CD14-positive monocyte (primary cell): Measurements from ENCODE around the gene CYB5D1. TPM values are rescaled to one million over a fixed set of nuclear protein-coding genes. Genes with fewer than 3 reads are reported as not detected.

Source experiments
- DNase-seq, 3 donors: peaks; one replicate each; pipeline ENCODE4 v3.0.0-alpha.2; 2011 to 2022
- H2AFZ ChIP-seq: 2 replicates; pipeline ENCODE4 v1.6.0; 2012; ENCODE audit warnings: mild to moderate bottlenecking, low read depth, low read length, inconsistent platforms; ENCODE audit not compliant: insufficient read depth, poor library complexity, severe bottlenecking
- H3K27ac ChIP-seq, 2 donors: 1 replicate in 1 of 2; 2 replicates in 1 of 2; pipeline ENCODE4 v1.5.1; 2012 to 2013; ENCODE audit warnings: low read length in 2 of 2, control low read depth in 1 of 2, inconsistent platforms in 1 of 2, low read depth in 1 of 2, mild to moderate bottlenecking in 1 of 2
- H3K27me3 ChIP-seq, 2 donors: one replicate each; pipeline versions ENCODE4 v1.6.0 to v1.6.1; 2011 to 2013; ENCODE audit warnings: low read length in 2 of 2; ENCODE audit not compliant: control insufficient read depth in 2 of 2, insufficient read depth in 2 of 2
- H3K36me3 ChIP-seq, 2 donors: replicated peaks in 1 of 2; 1 replicate in 1 of 2; 2 replicates in 1 of 2; pipeline versions ENCODE4 v1.5.1 to v1.6.1; 2012 to 2013; ENCODE audit warnings: low read length in 2 of 2, control low read depth in 1 of 2, inconsistent platforms in 1 of 2, mild to moderate bottlenecking in 1 of 2; ENCODE audit not compliant: insufficient read depth in 2 of 2, control insufficient read depth in 1 of 2
- H3K4me1 ChIP-seq, 2 donors: 1 replicate in 1 of 2; 2 replicates in 1 of 2; pipeline versions ENCODE4 v1.5.1 to v1.6.1; 2012 to 2013; ENCODE audit warnings: low read length in 2 of 2, control low read depth in 1 of 2, inconsistent platforms in 1 of 2, mild to moderate bottlenecking in 1 of 2, moderate library complexity in 1 of 2; ENCODE audit not compliant: insufficient read depth in 2 of 2, control insufficient read depth in 1 of 2
- H3K4me2 ChIP-seq: replicated peaks from 2 replicates; pipeline ENCODE3; 2012; ENCODE audit warnings: low read length, moderate library complexity, mild to moderate bottlenecking; ENCODE audit not compliant: poor library complexity, severe bottlenecking; ENCODE audit errors: extremely low read depth
- H3K4me3 ChIP-seq, 3 experiments: fragments of 200-600 bp in 1 of 3; sonication (generic) in 1 of 3; replicated peaks in 1 of 3; 1 replicate in 2 of 3; 2 replicates in 1 of 3; pipeline ENCODE4 v1.5.1; 2011 to 2013; ENCODE audit warnings: low read length in 3 of 3, mild to moderate bottlenecking in 3 of 3, control low read depth in 2 of 3, low read depth in 2 of 3, inconsistent platforms in 1 of 3, moderate library complexity in 1 of 3
- H3K79me2 ChIP-seq: 2 replicates; pipeline ENCODE4 v1.6.0; 2012; ENCODE audit warnings: mild to moderate bottlenecking, control low read depth, inconsistent platforms, low read length, moderate library complexity; ENCODE audit not compliant: insufficient read depth
- H3K9ac ChIP-seq: 2 replicates; pipeline ENCODE4 v1.6.0; 2017; ENCODE audit warnings: low read length, mild to moderate bottlenecking; ENCODE audit not compliant: insufficient read depth, poor library complexity, severe bottlenecking
- H3K9me3 ChIP-seq, 2 donors: replicated peaks in 1 of 2; 1 replicate in 1 of 2; 2 replicates in 1 of 2; pipeline versions ENCODE4 v1.5.1 to v1.6.1; 2012 to 2013; ENCODE audit warnings: low read length in 2 of 2, control low read depth in 1 of 2; ENCODE audit not compliant: control insufficient read depth in 1 of 2, insufficient read depth in 1 of 2
- H4K20me1 ChIP-seq: 2 replicates; pipeline ENCODE4 v1.6.0; 2012; ENCODE audit warnings: mild to moderate bottlenecking, low read length, control low read depth, moderate library complexity; ENCODE audit not compliant: insufficient read depth
- H3K27ac Mint-ChIP-seq, 7 donors: one replicate each; pipeline ENCODE4 v1.8.0; 2020; ENCODE audit warnings: mild to moderate bottlenecking in 7 of 7, mixed read lengths in 7 of 7, moderate library complexity in 6 of 7, inconsistent platforms in 2 of 7
- H3K27me3 Mint-ChIP-seq, 3 donors: one replicate each; pipeline ENCODE4 v1.8.0; 2021 to 2022; ENCODE audit warnings: low read depth in 3 of 3, mild to moderate bottlenecking in 3 of 3, mixed read lengths in 3 of 3, moderate library complexity in 3 of 3, inconsistent platforms in 1 of 3
- H3K36me3 Mint-ChIP-seq, 2 donors: one replicate each; pipeline ENCODE4 v1.8.0; 2020; ENCODE audit warnings: mixed read lengths in 2 of 2, inconsistent platforms in 1 of 2, mild to moderate bottlenecking in 1 of 2
- H3K4me1 Mint-ChIP-seq: one replicate; pipeline ENCODE4 v1.8.0; 2020; ENCODE audit warnings: mild to moderate bottlenecking, mixed read lengths
- H3K4me3 Mint-ChIP-seq, 2 donors: one replicate each; pipeline ENCODE4 v1.8.0; 2020; ENCODE audit warnings: mild to moderate bottlenecking in 2 of 2, mixed read lengths in 2 of 2, moderate library complexity in 1 of 2
- H3K9me3 Mint-ChIP-seq, 7 donors: one replicate each; pipeline ENCODE4 v1.8.0; 2020 to 2022; ENCODE audit warnings: mixed read lengths in 7 of 7, mild to moderate bottlenecking in 6 of 7, moderate library complexity in 6 of 7, inconsistent platforms in 2 of 7
- WGBS: methylation state at CpG from one replicate; pipeline ENCODE4 v1.1.5; 2013; ENCODE audit warnings: missing lambda C conversion rate; ENCODE audit not compliant: insufficient coverage; 5-methylcytosine and 5-hydroxymethylcytosine counted together
- intact Hi-C, 2 donors: fragments of 100-400 bp; cut with micrococcal nuclease; formaldehyde crosslinking; loops; one replicate each; pipeline versions ENCODE4 v1.15.0 to v1.15.1; 2023
- polyA plus RNA-seq, 3 donors: library from polyadenylated mRNA; depleted of rRNA in 1 of 3; unstranded in 2 of 3; stranded (reverse) in 1 of 3; fragments of 300-500 nt in 2 of 3; fragments of >200 nt in 1 of 3; fragmentation: Illumina TruSeq in 2 of 3; gene quantifications; 1 replicate in 2 of 3; 2 replicates in 1 of 3; pipeline ENCODE4 v1.2.3, GENCODE V29; 2012 to 2021
- TF ChIP-seq, protein P1 (sequence below): fragments of 200-600 bp; IDR thresholded peaks from one replicate; pipeline ENCODE4 v1.8.0; 2022; ENCODE audit warnings: antibody characterized with exemption, mild to moderate bottlenecking

The CYB5D1 gene
- polyA plus RNA-seq, 3 donors = 0.50 to 4.8 (median 0.98) TPM

DNA sequence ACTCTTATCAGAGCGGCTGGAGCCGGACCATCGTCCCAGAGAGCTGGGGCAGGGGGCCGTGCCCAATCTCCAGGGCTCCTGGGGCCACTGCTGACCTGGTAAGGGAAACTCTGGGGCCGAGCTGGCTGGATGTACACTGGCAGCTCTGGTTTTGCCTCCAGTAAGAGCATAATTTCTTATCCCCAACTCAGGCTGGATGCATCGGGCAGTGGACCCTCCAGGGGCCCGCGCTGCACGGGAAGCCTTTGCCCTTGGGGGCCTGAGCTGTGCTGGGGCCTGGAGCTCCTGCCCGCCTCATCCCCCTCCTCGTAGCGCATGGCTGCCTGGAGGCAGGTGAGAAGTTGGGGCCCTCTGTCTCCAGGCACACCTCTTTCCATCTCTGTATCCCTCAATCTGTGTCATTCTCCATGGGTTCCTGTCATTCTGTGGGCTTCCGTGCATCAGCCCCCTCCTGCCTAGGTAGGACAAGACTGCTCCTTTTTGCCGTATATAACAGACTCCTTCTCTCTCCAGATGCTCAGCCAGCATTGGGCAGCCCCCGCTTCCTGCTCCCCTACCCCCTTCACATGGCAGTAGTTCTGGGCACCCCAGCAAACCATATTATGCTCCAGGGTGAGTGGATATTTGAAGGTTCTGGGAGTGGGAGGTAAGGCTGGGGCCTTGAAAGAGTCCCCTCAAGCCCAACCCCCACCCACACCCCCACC, 12.3 kb upstream of the CYB5D1 start:
- Mint-ChIP-seq H3K9me3 (peaks cover 0 to 5% (median 0%) of the 10 kb centered on the region in 7 donors), H3K36me3 (peaks cover 41 to 67% of the 10 kb centered on the region in 2 donors), H3K4me1 (peaks cover 17% of the 10 kb centered on the region), H3K4me3 (peak overlapping the region; percentile 93 to 98), H3K27me3 (peaks cover 0 to 14% (median 4%) of the 10 kb centered on the region in 3 donors), H3K27ac (peak overlapping the region; percentile 97 to 100 (median 100))
- peaks cover 52% of the 10 kb centered on the region for H3K79me2 ChIP-seq
- peaks cover 51 to 53% of the 10 kb centered on the region in 2 donors for H3K36me3 ChIP-seq
- no peak overlapping the region for H2AFZ ChIP-seq
- intact Hi-C loops = no loop called here
- H3K27ac ChIP-seq = peak overlapping the region; percentile 98 to 100
- DNase-seq = peak in 1 of 3 donors; percentile 12
- H3K4me1 ChIP-seq = peaks cover 21 to 23% of the 10 kb centered on the region in 2 donors
- 94% methylated on average over 14 of the region's 15 CpGs for WGBS
- H3K9ac ChIP-seq = peak overlapping the region; percentile 100
- H3K27me3 ChIP-seq = no peaks in the 10 kb centered on the region
- peak overlapping the region; percentile 66 to 92 (median 79) for H3K4me3 ChIP-seq
- H3K4me2 ChIP-seq = peak overlapping the region; percentile 78
- H4K20me1 ChIP-seq = peaks cover 65% of the 10 kb centered on the region
- TF ChIP-seq, protein P1, sequence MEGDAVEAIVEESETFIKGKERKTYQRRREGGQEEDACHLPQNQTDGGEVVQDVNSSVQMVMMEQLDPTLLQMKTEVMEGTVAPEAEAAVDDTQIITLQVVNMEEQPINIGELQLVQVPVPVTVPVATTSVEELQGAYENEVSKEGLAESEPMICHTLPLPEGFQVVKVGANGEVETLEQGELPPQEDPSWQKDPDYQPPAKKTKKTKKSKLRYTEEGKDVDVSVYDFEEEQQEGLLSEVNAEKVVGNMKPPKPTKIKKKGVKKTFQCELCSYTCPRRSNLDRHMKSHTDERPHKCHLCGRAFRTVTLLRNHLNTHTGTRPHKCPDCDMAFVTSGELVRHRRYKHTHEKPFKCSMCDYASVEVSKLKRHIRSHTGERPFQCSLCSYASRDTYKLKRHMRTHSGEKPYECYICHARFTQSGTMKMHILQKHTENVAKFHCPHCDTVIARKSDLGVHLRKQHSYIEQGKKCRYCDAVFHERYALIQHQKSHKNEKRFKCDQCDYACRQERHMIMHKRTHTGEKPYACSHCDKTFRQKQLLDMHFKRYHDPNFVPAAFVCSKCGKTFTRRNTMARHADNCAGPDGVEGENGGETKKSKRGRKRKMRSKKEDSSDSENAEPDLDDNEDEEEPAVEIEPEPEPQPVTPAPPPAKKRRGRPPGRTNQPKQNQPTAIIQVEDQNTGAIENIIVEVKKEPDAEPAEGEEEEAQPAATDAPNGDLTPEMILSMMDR = no peak
- no peaks in the 10 kb centered on the region for H3K9me3 ChIP-seq

DNA sequence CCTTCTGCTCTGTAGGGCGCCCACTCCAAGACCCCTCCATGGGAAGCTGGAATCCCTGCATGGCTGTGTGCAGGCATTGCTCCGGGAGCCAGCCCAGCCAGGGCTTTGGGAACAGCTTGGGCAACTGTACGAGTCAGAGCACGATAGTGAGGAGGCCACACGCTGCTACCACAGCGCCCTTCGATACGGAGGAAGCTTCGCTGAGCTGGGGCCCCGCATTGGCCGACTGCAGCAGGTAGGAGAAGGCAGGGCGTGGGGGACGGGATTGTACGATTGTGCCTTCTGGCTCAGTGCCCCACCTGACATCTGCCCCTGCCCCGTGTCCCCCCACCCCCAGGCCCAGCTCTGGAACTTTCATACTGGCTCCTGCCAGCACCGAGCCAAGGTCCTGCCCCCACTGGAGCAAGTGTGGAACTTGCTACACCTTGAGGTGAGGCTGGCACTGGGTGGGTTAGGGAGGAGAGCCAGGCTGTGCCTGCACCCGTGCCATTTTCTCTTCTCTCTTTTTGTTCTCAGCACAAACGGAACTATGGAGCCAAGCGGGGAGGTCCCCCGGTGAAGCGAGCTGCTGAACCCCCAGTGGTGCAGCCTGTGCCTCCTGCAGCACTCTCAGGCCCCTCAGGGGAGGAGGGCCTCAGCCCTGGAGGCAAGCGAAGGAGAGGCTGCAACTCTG, 11.6 kb upstream of the CYB5D1 start:
- Histone ChIP-seq H3K27me3 (no peaks in the 10 kb centered on the region), H3K27ac (no peak overlapping the region), H3K9me3 (no peaks in the 10 kb centered on the region), H4K20me1 (peaks cover 72% of the 10 kb centered on the region), H3K9ac (no peak overlapping the region), H3K4me3 (no peak overlapping the region), H3K4me1 (peaks cover 16 to 19% of the 10 kb centered on the region in 2 donors), H3K79me2 (peaks cover 48% of the 10 kb centered on the region), H2AFZ (no peak overlapping the region), H3K36me3 (peaks cover 57 to 58% of the 10 kb centered on the region in 2 donors), H3K4me2 (no peak overlapping the region)
- DNase-seq = no peak
- intact Hi-C loops = no loop called here
- peaks cover 0 to 5% (median 0%) of the 10 kb centered on the region in 7 donors for H3K9me3 Mint-ChIP-seq
- TF ChIP-seq, protein P1 = no peak
- peaks cover 42 to 67% of the 10 kb centered on the region in 2 donors for H3K36me3 Mint-ChIP-seq
- H3K27ac Mint-ChIP-seq = peak overlapping the region in 4 of 7 donors; percentile 36 to 100 (median 78)
- peaks cover 0 to 14% (median 3%) of the 10 kb centered on the region in 3 donors for H3K27me3 Mint-ChIP-seq
- H3K4me3 Mint-ChIP-seq = peak overlapping the region in 1 of 2 donors; percentile 34
- H3K4me1 Mint-ChIP-seq = peaks cover 15% of the 10 kb centered on the region
- WGBS = 97% methylated on average over 13 of the region's 22 CpGs
